GM18505 (cell line): Measurements from ENCODE around the gene SBNO1.
A peak's percentile ranks its signal among the peaks of the same experiment; 100 is the strongest.
"Not testable (repeated sequence)": the region's sequence is repeated elsewhere in the genome, so short reads cannot be mapped to it uniquely, and the experiment has no call there.

ENCODE experiments used
- ATAC-seq: cut with Tn5 transposase; IDR thresholded peaks from one replicate; pipeline ENCODE4 v1.9.1; 2021; ENCODE audit not compliant: unreplicated experiment
- POLR2A ChIP-seq: IDR thresholded peaks from 4 replicates; pipeline ENCODE4 v1.6.1; 2011; ENCODE audit warnings: borderline replicate concordance; ENCODE audit not compliant: insufficient read depth, insufficient read length; ENCODE audit errors: extremely low read depth

Gene SBNO1

DNA sequence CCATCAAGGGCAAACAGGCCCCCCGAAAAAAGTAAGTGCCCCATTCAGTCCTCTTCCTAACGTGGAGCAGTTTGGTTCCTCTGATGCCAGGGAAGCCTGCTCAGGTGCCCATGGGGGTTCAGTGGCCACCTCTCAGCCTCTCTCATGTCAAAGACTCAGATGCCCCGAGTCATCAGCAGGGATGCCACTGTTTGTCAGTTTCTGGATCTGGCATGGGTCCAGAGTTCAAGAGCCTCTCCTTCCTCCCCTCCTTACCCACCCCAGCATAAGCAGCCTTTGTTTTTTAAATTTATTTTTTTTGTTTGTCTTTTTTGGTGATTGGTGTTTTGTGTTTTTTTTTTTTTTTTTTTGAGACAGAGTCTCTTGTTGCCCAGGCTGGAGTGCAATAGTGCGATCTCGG is 30.6 kb upstream of the SBNO1 start:
- no peak for TF ChIP-seq POLR2A
- no peak for ATAC-seq

DNA sequence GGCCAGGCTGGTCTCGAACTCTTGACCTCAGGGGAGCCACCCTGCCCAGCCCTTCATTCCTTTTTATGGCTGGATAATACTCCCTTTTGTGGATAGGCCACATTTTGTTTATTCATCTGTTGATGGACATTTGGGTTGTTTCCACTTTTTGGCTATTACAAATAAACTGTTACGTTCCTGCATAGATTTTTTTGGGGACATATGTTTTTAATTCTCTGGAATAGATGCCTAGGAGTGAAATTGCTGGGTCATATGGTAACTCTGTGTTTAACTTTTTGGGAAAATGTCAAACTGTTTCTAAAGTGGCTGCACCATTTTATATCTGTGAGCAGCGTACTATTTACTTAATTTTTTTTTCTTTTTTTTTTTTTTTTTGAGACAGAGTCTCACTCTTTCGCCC is 29.1 kb upstream of the SBNO1 start:
- no peak for TF ChIP-seq POLR2A
- no peak for ATAC-seq

DNA sequence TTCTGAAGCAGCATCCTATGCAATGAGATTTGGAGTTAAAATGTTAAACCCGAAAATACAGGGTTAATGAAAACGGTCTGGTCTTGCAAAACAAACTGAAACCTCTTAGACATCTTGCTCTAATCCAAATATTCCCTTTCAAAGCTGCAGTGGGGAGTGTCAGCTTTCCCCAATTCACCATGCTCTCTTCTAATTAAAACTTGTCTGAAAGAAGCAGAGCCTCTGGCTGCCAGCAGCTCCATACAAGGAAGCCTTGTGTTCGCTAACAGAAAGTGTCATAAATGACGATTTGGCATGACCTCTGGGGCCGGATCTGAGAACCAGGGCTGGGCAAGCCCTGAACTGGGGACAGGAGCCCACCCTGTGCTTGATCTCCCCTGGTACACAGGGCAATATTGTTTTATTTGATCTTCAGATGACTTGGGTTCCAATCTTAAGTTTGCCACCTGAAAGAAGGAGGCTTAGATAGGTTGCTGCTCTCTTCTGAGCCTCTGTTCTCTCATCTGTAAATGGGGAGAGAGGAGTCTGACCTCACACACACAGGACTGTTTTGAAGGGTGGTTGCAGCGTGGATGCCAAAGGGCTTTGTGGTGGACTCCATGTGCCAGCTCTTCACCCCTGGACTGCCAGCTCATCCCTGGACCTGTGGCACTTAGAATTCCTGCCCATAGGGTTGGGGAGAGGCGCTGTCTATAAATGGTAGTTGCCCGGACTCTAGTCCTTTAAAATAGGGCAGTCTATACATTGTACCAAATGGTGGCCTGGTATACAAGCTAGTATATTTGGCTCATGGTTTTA is 27.1 kb upstream of the SBNO1 start:
- ATAC-seq, result no peak
- no peak for TF ChIP-seq POLR2A

DNA sequence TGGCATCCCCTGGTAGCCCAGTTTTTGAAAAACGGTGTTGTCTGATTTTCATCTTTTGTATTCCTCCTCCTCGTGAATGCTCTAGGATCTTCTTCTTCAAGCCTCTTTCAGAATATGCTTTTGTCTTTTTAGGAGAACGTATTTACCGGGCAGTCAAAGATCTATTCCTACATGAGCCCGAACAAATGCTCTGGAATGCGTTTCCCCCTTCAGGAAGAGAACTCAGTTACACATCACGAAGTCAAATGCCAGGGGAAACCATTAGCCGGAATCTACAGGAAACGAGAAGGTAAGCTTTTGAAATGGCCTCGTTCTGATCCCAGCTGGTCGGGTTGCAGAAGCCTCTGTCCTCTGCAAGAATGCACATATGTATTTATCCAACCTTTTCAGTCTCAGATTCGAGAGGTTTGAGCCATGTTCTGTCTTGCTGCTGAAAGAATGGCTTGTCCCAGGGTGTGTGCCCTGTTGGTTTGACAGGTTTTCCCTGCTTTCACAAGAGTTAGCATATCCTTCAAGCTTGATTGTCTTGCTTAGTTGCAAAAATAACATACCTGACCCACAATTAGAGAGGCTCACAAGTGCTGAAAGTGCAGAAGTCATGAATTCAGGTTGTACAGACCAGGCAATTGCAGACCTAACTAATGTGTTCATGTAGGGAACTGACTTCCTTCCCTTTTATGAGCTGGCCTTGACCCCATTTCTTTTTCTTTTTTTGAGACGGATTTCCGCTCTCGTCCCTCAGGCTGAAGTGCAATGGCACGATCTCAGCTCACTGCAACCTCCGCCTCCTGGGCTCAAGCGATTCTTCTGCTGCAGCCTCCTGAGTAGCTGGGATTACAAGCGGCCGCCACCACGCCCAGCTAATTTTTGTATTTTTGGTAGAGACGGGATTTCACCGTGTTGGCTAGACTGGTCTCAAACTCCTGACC is 26.1 kb upstream of the SBNO1 start:
- no peak for TF ChIP-seq POLR2A
- no peak for ATAC-seq

DNA sequence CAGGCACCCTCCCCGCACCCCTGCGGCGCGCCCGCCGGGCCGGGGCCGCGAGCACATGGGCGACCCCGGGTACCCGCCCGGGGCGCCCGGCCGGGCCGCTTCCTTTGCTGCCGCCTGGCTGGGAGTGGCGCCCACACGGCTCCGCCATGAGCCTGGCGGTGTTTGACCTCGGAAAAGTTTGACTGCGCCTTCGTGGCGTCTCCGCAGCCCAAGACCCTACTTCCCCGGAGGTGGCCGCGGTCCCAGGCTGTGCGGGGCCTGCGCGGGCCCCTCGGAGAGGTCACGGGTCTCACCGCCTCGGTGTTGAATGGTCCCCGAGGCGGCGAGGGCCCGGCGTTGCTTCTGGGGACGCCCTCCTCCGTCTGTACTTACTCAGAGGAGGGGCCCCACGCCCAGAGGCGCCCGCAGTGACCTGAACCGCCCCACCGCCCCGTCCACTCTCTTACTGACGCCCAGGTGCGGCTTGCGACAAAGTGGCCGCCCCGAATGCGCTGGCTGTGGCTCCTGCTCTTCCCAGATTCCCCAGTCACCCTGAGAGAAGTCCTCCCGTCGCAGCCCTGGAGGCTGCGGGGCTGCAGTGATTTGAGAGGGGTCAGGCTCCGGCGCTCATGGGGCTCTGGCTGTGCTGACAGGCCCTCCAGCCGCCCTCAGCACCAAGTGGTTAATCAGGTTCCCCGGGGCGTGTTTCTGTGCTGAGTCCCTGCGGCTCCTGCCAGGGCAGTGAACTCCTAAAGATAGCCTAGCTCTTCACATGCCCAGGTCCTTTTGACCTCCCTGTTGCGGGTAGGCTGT is 25.1 kb upstream of the SBNO1 start:
- peak; percentile 30 for TF ChIP-seq POLR2A
- peak; percentile 25 for ATAC-seq

DNA sequence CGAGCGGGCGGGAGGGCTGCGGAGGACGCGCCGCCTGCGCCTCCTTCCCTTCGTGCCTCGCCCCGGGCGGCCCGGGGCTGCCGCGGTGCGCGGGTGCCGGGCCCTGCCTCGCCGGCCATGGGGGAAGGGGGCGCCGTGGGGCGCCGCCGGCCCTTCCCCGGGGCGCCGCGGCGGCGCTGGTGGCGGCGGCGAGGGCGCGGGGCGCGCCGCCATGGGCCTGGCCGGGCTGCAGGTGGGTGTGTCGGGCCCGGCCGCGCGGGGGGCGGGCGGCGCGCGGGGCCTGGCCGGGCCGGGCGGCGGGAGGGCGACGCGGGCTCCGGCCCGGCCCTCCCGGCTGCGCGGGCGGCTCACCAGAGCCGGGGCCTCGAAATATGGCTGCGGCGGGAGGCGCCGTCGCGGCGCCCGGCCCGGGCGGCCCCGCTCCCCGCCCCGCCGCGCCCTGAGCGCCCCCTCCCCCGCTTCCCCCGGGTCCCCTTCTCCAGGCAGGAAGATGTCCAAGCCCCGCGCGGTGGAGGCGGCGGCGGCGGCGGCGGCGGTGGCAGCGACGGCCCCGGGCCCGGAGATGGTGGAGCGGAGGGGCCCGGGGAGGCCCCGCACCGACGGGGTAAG is 24.4 kb upstream of the SBNO1 start:
- TF ChIP-seq POLR2A, result no peak
- no peak for ATAC-seq

DNA sequence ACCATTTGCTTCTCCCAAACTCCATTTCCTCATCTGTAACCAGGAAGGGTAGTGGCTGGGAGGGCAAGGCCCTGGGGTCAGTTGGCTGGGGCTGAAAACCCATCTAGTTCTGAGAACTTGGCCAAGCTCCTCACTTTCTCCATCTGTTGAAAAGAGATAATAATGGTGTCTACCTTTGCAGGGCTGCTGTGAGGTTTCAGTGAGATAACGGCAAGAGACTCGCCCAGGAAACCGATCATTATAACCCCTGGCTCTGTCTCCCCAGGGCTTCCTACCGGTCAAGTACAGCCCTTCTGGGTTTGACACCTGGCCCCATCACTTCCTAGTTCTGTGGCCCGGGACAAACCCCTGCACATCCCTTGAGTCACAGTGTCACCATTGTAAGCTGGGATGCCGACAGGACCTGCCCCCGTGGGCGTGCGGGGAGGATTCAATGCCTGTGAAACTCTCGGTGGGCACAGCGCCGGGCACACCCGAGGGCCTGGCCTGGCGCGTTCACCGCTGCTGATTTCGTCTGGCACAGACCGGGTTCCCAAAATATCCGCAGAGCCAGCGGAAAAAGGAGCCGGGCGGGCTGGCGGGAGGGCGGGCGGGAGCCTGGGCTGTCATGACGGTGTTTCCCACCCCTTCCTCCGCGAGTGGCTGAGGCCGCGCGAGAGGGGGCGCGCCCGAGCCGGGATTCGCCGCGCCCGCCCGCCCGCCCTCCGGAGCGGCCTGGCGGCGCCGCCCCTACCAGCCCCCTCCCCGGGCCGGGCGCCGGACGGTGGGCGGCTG is 23.7 kb upstream of the SBNO1 start:
- peak; percentile 44 for ATAC-seq
- peak; percentile 55 for TF ChIP-seq POLR2A

DNA sequence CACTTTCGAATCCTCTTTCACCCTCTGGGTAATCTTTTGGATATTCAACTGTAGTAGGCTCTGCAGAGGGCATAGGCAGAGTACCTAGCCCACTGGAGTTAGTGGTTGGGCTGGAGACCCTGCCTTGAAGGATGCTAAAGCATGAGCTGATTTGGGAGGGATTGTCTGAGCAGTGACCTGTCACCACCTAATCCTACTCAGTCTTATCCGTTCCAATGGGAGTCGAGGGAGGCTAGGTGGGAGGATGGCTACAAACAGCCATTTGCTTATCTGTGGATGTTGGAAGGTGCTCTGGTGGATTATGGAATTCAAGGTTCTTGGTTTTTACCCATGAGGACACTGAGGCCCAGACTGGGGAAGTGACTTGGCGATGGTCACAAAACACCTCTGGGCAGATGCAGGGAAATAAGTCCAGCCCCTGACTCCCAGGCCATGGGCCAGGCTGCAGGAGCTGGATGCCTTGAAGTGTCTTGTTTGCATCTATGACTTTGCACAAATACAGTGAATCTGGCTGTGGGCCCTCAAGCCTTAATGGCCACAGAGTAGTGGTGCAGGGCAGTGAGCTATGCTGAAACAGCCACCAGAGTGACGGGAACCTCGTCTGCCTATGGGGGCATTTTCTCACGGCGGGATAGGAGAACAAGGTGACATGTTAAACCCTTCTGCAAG is 23.0 kb upstream of the SBNO1 start:
- no peak for ATAC-seq
- no peak for TF ChIP-seq POLR2A

DNA sequence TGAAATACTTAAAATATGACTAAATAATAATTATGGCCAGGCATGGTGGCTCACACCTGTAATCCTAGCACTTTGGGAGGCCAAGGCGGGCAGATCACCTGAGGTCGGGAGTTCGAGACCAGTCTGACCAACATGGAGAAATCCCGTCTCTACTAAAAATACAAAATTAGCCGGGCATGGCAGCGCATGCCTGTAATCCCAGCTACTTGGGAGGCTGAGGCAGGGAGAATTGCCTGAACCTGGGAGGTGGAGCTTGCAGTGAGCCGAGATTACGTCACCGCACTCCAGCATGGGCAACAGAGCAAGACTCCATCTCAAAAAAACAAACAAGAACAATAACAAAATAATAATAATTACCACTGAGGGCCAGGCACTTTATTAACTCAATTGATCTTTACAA is 20.9 kb upstream of the SBNO1 start:
- ATAC-seq, result not testable (repeated sequence)

DNA sequence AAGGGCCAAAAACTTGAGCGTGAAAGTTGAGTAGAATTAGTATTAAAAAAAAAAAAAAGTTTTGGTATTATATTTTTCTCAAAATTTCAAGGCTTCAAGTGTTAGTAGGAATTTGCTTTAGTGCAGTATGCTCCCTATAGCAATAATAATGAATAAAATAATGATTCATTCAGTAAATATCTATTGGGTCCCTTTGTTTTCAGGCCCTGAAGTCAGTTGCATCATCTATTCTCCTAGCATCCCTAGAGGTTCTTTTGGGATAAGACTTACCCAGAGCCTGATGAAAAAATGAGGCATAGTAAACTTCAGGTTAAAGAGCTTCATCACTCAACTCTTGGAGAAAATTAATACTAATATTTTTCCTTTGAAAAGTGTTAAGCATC is 20.3 kb upstream of the SBNO1 start:
- no peak for ATAC-seq
- no peak for TF ChIP-seq POLR2A

DNA sequence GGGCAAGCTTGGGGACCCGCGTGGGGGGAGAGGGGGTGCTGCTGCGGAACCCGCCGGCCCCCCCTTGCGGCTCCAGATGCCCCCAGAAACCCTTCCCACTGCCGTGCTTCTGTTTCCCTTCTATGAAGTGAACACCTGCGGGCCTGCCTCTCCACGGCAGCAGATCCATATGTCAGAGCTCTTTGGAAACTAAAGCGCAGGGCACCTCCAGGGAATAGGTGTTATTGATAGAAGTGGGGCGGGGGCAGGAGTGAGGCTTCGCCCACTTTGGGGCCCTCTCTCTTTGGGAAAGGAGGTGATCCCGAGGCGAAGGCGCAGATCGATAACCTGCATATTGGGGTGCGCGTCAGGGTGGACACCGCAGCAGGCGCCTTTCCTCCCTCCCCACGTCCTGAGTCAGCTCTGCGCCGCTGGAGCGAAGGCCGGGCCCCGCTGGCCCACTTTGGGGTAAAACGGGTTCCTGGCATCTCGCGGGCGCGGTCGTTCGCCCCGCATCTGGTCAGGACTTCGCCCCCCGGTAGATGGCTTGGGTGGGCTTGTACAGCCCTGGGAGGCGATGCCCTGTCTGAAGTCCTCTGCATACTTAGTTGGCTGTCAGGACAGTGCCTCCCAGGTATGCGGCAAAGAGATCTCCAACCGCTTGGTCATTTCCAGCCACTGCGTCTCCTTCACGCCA is 19.8 kb upstream of the SBNO1 start:
- peak; percentile 3 for ATAC-seq
- TF ChIP-seq POLR2A, result no peak

DNA sequence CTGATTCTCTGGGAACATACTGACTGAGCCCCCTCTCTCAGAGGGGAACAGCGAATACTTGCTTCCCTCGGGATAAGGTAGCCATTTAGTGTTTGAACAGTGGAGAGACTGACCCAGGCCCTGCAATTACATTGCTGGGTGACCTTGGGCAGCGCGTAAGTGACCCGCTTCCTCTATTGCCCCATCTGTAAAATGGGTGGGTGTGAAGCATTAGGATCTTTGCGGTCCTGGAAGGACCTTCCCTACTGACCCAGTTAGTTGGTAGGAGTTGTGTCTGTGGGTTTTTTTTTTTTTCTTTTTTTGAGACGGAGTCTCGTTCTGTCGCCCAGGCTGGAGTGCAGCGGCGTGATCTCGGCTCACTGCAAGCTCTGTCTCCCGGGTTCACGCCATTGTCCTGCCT is 18.0 kb upstream of the SBNO1 start:
- ATAC-seq, result no peak
- no peak for TF ChIP-seq POLR2A

DNA sequence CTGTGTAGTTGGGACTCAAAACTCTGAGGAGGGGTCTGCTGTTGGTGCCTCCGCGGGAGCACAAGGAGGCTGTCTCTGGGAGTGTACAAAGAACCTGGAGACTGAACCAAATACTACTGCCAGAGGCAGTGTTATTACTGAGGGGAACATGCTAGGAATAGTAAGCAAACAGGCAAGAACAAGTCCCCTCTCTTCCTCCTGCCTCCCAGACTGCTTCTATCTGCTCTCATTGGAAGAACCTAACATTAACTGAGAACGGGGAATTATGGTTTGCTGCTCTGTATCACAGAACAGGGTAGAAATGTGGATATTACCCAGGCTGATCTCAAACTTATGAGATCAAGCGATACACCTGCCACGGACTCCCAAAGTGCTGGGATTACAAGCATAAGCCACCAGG is 14.7 kb upstream of the SBNO1 start:
- no peak for TF ChIP-seq POLR2A
- no peak for ATAC-seq

DNA sequence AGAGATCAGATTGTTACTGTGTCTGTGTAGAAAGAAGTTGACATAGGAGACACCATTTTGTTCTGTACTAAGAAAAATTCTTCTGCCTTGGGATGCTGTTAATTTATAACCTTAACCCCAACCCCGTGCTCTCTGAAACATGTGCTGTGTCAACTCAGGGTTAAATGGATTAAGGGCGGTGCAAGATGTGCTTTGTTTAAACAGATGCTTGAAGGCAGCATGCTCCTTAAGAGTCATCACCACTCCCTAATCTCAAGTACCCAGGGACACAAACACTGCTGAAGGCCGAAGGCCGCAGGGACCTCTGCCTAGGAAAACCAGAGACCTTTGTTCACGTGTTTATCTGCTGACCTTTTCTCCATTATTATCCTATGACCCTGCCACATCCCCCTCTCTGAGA is 7.8 kb upstream of the SBNO1 start:
- ATAC-seq, result not testable (repeated sequence)

DNA sequence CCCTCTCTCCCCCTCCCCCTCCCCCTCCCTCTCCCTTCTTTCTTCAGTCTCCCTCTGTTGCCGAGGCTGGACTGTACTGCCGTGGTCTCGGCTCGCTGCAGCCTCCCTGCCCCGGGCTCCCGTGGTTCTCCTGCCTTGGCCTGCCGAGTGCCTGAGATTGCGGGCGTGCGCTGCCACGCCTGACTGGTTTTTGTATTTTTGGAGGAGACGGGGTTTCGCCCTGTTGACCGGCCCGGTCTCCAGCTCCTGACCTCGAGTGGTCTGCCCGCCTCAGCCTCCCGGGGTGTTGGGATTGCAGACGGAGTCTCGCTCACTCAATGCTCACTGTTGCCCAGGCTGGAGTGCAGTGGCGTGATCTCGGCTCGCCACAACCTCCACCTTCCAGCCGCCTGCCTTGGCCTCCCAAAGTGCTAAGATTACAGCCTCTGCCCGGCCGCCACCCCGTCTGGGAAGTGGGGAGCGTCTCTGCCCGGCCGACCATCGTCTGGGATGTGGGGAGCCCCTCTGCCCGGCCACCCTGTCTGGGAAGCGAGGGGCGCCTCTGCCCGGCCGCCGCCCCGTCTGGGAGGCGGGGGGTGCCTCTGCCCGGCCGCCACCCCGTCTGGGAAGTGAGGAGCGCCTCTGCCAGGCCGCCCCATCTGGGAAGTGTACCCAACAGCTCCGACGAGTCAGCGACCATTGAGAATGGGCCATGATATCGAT is 7.2 kb upstream of the SBNO1 start:
- ATAC-seq, result not testable (repeated sequence)
